ENCODE data around the gene DRICH1. TPM values are rescaled to one million over a fixed set of nuclear protein-coding genes. Genes with fewer than 3 reads are reported as not detected.

Gene DRICH1
- total RNA-seq, 2 experiments from 2014 or later = 1.7 to 2.2 TPM

GRCh38 chr22:23583153-23583552, 49.0 kb downstream of the DRICH1 start:
- no peak overlapping the region for H3K27ac ChIP-seq (ENCODE audit: low read depth in 1 of 2, low read length in 2 of 2)
- H3K36me3 Mint-ChIP-seq (ENCODE audit: low read depth) = no peaks in the 10 kb centered on the region
- no peak for TF ChIP-seq CTCF (IDR thresholded peaks at IDR 0.05)
- H3K27me3 Mint-ChIP-seq = peaks cover 44% of the 10 kb centered on the region
- H3K4me1 Mint-ChIP-seq (ENCODE audit: low read depth) = no peaks in the 10 kb centered on the region
- no peaks in the 10 kb centered on the region for H3K9me3 ChIP-seq (ENCODE audit: control insufficient read depth in 1 of 2, insufficient read depth in 1 of 2, low read length in 2 of 2)
- H3K36me3 ChIP-seq (ENCODE audit: insufficient read depth, low read length) = no peaks in the 10 kb centered on the region
- no peak overlapping the region for H3K27ac Mint-ChIP-seq
- H3K4me3 ChIP-seq (ENCODE audit: low read length) = no peak overlapping the region
- ChIA-PET POLR2A (no interaction called here), CTCF (no interaction called here)
- H3K9me3 Mint-ChIP-seq = no peaks in the 10 kb centered on the region
- DNase-seq = no peak
- intact Hi-C loops (cut with DNase I, micrococcal nuclease) = no loop called here
- no peak for ATAC-seq (ENCODE audit: poor library complexity)
- H3K4me1 ChIP-seq (ENCODE audit: insufficient read depth, low read length) = no peaks in the 10 kb centered on the region
- H3K4me3 Mint-ChIP-seq = no peak overlapping the region
- H3K27me3 ChIP-seq (ENCODE audit: control insufficient read depth in 1 of 2, insufficient read depth in 2 of 2, low read length in 2 of 2) = peaks cover 7 to 22% of the 10 kb centered on the region in 2 experiments

GRCh38 chr22:23581260-23581650, 50.9 kb downstream of the DRICH1 start:
- Mint-ChIP-seq H3K27me3 (peaks cover 56% of the 10 kb centered on the region), H3K4me3 (no peak overlapping the region)
- CTCF ChIA-PET = no interaction called here

GRCh38 chr22:23580576-23581259, 51.4 kb downstream of the DRICH1 start:
- CTCF ChIA-PET = no interaction called here

More at GRCh38 chr22:23581260-23581650, 50.9 kb downstream of the DRICH1 start:
- Histone ChIP-seq H3K9me3 (ENCODE audit: control insufficient read depth in 1 of 2, insufficient read depth in 1 of 2, low read length in 2 of 2) (no peaks in the 10 kb centered on the region), H3K36me3 (ENCODE audit: insufficient read depth, low read length) (no peaks in the 10 kb centered on the region), H3K4me3 (ENCODE audit: low read length) (no peak overlapping the region), H3K4me1 (ENCODE audit: insufficient read depth, low read length) (no peaks in the 10 kb centered on the region), H3K27me3 (ENCODE audit: control insufficient read depth in 1 of 2, insufficient read depth in 2 of 2, low read length in 2 of 2) (peaks cover 7 to 24% of the 10 kb centered on the region in 2 experiments), H3K27ac (ENCODE audit: low read depth in 1 of 2, low read length in 2 of 2) (no peak overlapping the region)
- POLR2A ChIA-PET = no interaction called here
- no peak for ATAC-seq (ENCODE audit: poor library complexity)
- H3K9me3 Mint-ChIP-seq = no peaks in the 10 kb centered on the region
- TF ChIP-seq CTCF (IDR thresholded peaks at IDR 0.05) = no peak
- no peak overlapping the region for H3K27ac Mint-ChIP-seq
- DNase-seq = no peak
- H3K36me3 Mint-ChIP-seq (ENCODE audit: low read depth) = no peaks in the 10 kb centered on the region
- H3K4me1 Mint-ChIP-seq (ENCODE audit: low read depth) = no peaks in the 10 kb centered on the region
- intact Hi-C loops (cut with DNase I, micrococcal nuclease) = no loop called here

More at GRCh38 chr22:23580576-23581259, 51.4 kb downstream of the DRICH1 start:
- H3K4me3 ChIP-seq (ENCODE audit: low read length) = no peak overlapping the region
- H3K9me3 ChIP-seq (ENCODE audit: control insufficient read depth in 1 of 2, insufficient read depth in 1 of 2, low read length in 2 of 2) = no peaks in the 10 kb centered on the region
- H3K27ac ChIP-seq (ENCODE audit: low read depth in 1 of 2, low read length in 2 of 2) = no peak overlapping the region
- H3K4me1 Mint-ChIP-seq (ENCODE audit: low read depth) = no peaks in the 10 kb centered on the region
- H3K36me3 Mint-ChIP-seq (ENCODE audit: low read depth) = no peaks in the 10 kb centered on the region
- no peaks in the 10 kb centered on the region for H3K4me1 ChIP-seq (ENCODE audit: insufficient read depth, low read length)
- H3K27me3 ChIP-seq (ENCODE audit: control insufficient read depth in 1 of 2, insufficient read depth in 2 of 2, low read length in 2 of 2) = peaks cover 11 to 24% of the 10 kb centered on the region in 2 experiments
- ATAC-seq (ENCODE audit: poor library complexity) (no peak), DNase-seq (no peak)
- peaks cover 60% of the 10 kb centered on the region for H3K27me3 Mint-ChIP-seq
- H3K9me3 Mint-ChIP-seq = no peaks in the 10 kb centered on the region
- H3K4me3 Mint-ChIP-seq = no peak overlapping the region
- POLR2A ChIA-PET = no interaction called here
- H3K27ac Mint-ChIP-seq = no peak overlapping the region
- intact Hi-C loops (cut with DNase I, micrococcal nuclease) = no loop called here
- no peaks in the 10 kb centered on the region for H3K36me3 ChIP-seq (ENCODE audit: insufficient read depth, low read length)
- TF ChIP-seq CTCF (IDR thresholded peaks at IDR 0.05) = no peak
